GM12873 (cell line): ENCODE data around the gene DSN1.

Source experiments
- TF ChIP-seq, protein P1 (sequence below): IDR thresholded peaks from 2 replicates; pipeline ENCODE4 v1.5.1; 2012; ENCODE audit warnings: low read depth, mild to moderate bottlenecking, moderate library complexity, low read length, control low read depth; ENCODE audit not compliant: insufficient read depth; ENCODE audit errors: missing control alignments

The DSN1 gene

DNA sequence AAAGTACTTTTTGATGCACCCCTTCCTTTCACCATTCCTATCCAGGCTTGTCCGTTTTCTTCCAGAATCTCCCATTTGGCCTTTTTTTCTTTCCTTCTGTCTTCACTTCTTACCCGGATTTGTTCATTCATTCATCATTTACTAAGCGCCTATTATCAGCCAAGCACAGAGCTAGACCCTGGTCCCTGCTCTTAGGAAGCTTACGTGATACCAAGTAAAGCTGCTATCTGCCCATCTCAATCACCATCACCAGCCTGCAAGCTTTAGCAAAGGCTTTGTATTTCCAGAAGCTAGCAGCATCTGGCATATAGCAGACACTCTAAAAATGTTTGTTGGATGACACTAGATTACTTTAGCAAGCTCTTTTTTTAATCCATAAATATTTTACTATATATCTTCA lies 32.5 kb downstream of the DSN1 start:
- TF ChIP-seq, protein P1, sequence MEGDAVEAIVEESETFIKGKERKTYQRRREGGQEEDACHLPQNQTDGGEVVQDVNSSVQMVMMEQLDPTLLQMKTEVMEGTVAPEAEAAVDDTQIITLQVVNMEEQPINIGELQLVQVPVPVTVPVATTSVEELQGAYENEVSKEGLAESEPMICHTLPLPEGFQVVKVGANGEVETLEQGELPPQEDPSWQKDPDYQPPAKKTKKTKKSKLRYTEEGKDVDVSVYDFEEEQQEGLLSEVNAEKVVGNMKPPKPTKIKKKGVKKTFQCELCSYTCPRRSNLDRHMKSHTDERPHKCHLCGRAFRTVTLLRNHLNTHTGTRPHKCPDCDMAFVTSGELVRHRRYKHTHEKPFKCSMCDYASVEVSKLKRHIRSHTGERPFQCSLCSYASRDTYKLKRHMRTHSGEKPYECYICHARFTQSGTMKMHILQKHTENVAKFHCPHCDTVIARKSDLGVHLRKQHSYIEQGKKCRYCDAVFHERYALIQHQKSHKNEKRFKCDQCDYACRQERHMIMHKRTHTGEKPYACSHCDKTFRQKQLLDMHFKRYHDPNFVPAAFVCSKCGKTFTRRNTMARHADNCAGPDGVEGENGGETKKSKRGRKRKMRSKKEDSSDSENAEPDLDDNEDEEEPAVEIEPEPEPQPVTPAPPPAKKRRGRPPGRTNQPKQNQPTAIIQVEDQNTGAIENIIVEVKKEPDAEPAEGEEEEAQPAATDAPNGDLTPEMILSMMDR = no peak

- TF ChIP-seq, protein P1 = no peak
These were observed 36.4 kb downstream of the DSN1 start for GRCh38 chr20:36737183-36737499.

DNA sequence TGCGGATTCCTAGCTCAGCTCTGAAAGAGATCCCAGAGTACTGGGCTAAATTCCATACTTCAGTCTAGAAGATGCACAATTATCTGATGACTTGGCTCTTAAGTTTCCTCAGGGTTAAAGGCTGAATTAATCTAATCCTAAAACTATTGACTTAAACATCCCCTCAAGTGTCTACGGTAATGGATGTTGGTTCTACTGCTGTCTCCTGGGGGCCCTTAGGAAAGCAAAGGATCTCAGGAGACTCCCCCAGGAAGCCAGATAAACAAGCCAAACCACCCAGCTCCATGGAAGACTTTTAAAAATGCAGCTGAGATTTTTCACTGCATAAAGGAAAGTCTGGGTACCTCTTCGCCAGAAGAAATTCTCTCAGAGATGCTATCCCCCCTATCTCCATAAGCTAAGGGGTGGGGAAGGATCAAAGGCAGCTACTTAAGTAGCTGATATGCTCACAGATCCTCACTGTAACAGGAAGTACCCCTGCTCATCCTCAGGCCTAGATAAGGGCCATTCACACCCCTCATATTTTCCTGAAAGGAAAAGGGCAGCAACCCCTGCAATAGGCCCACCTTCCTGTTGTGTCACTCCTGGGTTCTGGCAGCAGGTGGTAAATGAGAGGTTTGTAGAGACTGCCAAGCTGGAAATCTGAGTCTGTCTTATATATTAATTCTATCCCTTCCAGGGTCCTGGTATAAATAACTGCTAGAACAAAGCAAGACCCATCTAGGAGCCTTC lies 36.9 kb downstream of the DSN1 start:
- TF ChIP-seq, protein P1 = no peak

DNA sequence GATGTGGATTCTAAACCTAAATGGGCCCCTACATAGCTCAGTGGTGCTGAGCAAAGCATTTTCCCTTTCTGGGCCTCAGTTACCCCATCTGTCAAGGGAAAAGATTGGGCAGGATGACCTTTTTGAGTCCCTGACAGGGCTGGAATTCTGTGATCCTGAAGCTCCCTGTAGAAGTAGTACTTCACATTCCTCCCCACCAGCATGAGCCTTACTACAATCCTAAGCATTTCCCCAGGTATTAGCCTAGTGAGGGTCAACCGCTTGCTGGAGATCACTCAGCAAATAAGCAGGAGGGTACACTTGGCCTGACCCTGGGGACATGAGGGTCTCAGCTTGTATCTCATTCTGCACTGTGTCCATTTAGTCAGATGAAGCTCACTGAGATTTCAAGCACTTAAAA lies 41.1 kb downstream of the DSN1 start:
- TF ChIP-seq, protein P1 = no peak

DNA sequence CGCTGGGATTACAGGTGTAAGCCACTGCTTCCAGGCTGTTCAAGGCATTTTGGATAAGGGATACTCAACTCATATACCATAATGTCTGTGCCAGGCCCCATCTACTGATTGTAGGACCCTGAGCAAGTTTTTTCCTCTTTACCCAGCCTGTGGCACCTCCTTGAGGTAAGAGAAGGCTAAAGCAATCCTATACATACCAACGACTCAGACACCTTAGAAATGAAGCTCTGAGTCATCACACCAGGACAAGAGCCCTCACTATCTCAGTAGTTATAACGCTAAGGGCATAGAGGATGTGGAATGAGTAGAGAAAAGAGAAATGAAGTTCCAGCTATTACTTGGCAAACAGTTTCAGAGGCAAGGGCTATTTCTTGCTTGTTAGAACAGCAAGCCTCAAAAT lies 44.6 kb downstream of the DSN1 start:
- TF ChIP-seq, protein P1 = peak; percentile 45

GRCh38 chr20:36726168-36726567 lies 47.4 kb downstream of the DSN1 start:
- TF ChIP-seq, protein P1 = no peak

GRCh38 chr20:36720510-36720909 lies 53.1 kb downstream of the DSN1 start:
- TF ChIP-seq, protein P1 = no peak
